GM19397 (cell line): ENCODE data around the gene S1PR3.

Experiments
- ATAC-seq: cut with Tn5 transposase; IDR thresholded peaks from one replicate; pipeline ENCODE4 v1.9.1; 2021; ENCODE audit warnings: mild to moderate bottlenecking, moderate library complexity; ENCODE audit not compliant: unreplicated experiment

S1PR3 gene

DNA sequence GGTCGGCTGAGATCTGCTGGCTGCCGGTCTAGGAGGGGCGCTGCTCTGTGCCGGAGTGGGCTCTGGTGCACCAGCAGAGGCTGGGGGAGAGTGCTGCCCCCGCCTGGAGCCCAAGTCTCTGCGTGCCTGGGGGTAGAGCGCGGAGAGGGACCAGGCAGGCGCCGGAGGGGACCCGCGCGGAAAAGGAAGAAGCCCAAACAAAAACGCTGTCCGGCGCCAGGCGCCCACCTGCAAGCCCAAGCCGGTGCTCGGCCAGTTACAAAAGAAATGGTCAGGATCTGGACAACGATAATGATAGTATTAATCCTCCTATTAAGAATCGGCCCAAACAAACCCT, 571 bp upstream of the S1PR3 start:
- ATAC-seq, result no peak

DNA sequence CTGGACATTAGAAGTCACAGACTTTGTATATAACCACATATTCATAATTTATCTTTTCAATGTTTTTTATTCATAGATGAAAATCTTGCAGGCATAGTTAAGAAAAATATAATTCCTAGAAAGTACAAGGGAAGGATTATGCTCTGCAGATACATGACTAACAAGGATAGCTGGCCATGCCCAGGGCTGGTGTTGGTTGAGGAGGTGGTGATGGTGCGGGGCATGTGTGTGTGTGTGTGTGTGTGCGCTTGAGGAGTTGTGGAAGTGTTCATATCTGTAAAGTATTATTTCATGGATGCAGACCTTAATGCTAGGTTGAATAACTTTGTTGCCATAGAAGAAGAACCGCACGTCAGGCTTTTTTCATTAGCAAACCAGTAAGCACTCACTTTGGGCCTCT, 1.3 kb downstream of the S1PR3 start:
- no peak for ATAC-seq

- ATAC-seq, result no peak
These were observed 2.1 kb downstream of the S1PR3 start for GRCh38 chr9:88993327-88993726.

DNA sequence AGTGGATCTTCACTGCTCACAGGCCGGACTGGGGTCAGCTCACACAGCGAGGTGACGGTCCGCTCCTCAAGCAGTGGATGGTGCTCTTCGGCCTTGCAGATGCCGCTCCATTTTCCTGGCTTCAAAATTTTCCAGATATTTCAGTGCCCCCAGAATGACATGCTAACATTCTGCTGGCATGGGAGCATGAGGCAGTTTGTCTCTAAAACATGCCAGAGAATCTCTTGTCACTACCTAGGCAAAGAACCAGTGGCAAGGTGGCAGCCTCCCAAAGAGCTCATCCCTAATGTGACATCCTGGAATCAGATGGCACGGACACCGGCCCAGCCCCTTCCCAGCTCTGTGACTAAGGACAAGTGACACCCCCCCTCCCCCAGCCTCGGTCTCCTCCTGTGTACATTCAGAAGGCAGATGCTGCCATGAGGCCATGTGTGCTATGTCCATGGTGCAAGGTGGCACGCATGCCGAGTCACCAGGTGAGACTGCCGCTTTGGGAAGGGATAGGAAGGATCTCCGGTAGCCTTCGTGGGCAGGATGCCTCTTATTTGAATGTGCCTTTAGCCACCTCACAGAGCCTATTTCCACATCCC, 2.7 kb downstream of the S1PR3 start:
- no peak for ATAC-seq

DNA sequence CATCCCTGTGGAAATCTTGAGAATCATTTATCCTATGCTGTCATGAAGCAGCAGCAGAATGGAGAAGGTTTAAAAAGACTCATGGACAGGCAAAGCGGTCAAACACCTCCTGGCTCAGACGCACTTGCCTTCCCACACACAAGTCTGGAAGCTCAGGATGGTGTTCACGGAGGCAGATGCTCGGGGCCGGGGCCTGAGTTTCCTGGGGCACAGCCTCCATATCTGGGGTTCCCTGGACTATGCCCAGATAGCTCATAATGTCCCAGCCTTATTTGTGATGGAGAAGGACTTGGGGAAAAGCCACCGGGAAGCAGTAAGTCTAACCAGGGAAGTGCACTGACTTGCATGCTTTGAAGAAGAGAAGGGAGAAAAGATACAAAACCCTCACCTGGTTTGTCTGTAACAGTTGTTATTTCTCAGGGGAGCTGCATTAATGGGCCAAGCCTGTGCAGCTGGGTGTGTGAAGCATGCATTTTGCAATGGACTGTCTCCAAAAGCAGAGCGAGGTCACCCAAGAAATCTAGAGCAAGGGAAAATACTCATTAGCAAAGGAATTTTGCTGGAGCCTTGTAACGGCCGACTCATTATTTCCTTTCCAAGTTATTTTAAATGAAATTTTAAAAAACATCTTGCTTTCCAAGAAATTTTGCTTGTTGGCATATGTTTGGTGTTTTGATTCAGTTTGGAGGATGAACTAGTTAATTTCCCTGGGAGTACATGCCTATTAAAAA, 3.4 kb downstream of the S1PR3 start:
- ATAC-seq, result no peak

- ATAC-seq, result no peak
These were observed 3.9 kb downstream of the S1PR3 start for GRCh38 chr9:88995200-88995577.

DNA sequence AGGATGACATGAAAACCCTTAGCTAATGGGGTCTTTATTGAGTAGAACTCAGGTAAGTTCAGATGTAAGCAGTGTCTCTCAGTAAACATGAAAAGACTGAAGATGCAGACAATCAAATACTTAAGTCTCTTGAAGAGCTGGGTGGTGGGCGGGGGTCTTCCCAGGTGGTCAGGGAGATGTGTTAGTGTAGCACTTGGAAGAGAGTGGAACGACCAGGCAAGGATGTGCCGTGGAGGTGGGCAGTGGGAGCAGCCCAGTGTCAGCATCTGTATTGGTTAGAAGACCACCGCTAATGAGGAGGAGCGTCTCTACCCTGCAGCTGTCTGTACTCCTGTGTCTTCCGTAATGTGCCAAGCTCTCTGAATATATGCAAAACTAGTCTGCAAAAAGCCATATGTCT, 4.4 kb downstream of the S1PR3 start:
- ATAC-seq, result no peak

GRCh38 chr9:88996046-88996920, 5.0 kb downstream of the S1PR3 start:
- ATAC-seq, result no peak

- ATAC-seq, result no peak
These were observed 5.6 kb downstream of the S1PR3 start for GRCh38 chr9:88996921-88997235.

DNA sequence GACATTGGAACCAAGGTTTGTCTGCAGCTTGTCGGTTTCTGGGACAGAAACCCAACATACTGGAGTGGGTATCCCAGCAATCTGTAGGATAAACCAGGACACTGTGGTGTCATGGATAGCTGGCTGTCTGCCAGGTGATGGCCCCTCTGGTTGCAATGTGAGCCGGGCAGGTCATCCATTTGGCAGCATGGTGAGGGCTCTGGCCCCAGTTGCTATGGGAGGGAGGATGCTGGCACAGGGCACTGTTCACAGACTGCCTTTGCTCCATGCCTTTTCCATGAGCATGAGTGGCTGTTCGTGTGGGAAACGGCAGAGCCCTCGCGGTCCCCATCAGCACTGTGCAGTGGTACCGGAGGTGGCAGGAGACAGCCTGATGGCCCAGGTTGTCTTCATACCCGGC, 6.4 kb downstream of the S1PR3 start:
- ATAC-seq, result no peak

- no peak for ATAC-seq
These were observed 7.2 kb downstream of the S1PR3 start for GRCh38 chr9:88998503-88998902.

DNA sequence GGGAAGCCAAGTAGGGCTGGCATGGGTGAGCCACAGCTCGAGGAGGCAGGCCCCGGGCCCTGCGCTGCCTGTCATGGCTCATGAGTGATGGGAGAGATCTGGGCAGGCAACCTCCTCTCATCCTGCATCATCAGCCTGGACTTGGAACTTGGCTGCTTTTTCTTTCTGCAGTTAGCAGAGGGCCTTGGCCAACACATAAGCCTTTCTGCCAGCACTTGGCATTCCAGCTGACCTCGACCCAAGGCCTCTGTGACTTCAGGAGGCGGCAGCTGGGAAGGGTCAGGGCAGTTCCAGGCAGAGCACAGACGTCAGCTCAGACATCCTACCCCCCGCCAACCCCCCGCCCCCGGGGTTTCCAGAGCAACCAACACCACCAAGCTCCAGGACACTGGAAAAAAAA, 7.6 kb downstream of the S1PR3 start:
- ATAC-seq, result no peak

- ATAC-seq, result no peak
These were observed 9.1 kb downstream of the S1PR3 start for GRCh38 chr9:89000371-89000781.

DNA sequence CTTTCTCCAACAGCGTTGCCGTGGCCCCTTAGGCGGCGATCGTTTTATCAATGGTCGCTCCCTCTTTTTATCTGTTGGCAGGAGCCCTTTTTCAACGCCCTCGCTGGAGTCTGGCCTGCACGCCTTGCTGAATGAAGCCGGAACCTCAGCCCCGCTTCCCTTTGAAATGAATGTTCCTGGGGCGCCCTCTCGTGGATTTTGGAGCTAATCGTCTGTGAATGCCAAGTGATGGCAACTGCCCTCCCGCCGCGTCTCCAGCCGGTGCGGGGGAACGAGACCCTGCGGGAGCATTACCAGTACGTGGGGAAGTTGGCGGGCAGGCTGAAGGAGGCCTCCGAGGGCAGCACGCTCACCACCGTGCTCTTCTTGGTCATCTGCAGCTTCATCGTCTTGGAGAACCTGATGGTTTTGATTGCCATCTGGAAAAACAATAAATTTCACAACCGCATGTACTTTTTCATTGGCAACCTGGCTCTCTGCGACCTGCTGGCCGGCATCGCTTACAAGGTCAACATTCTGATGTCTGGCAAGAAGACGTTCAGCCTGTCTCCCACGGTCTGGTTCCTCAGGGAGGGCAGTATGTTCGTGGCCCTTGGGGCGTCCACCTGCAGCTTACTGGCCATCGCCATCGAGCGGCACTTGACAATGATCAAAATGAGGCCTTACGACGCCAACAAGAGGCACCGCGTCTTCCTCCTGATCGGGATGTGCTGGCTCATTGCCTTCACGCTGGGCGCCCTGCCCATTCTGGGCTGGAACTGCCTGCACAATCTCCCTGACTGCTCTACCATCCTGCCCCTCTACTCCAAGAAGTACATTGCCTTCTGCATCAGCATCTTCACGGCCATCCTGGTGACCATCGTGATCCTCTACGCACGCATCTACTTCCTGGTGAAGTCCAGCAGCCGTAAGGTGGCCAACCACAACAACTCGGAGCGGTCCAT, 10.0 kb downstream of the S1PR3 start:
- peak; percentile 70 for ATAC-seq

GRCh38 chr9:89001917-89002540, 10.8 kb downstream of the S1PR3 start:
- no peak for ATAC-seq

GRCh38 chr9:89002987-89003386, 11.7 kb downstream of the S1PR3 start:
- ATAC-seq, result no peak

- no peak for ATAC-seq
These were observed 14.1 kb downstream of the S1PR3 start for GRCh38 chr9:89005323-89005722.

GRCh38 chr9:89006267-89006666, 15.0 kb downstream of the S1PR3 start:
- ATAC-seq, result no peak

DNA sequence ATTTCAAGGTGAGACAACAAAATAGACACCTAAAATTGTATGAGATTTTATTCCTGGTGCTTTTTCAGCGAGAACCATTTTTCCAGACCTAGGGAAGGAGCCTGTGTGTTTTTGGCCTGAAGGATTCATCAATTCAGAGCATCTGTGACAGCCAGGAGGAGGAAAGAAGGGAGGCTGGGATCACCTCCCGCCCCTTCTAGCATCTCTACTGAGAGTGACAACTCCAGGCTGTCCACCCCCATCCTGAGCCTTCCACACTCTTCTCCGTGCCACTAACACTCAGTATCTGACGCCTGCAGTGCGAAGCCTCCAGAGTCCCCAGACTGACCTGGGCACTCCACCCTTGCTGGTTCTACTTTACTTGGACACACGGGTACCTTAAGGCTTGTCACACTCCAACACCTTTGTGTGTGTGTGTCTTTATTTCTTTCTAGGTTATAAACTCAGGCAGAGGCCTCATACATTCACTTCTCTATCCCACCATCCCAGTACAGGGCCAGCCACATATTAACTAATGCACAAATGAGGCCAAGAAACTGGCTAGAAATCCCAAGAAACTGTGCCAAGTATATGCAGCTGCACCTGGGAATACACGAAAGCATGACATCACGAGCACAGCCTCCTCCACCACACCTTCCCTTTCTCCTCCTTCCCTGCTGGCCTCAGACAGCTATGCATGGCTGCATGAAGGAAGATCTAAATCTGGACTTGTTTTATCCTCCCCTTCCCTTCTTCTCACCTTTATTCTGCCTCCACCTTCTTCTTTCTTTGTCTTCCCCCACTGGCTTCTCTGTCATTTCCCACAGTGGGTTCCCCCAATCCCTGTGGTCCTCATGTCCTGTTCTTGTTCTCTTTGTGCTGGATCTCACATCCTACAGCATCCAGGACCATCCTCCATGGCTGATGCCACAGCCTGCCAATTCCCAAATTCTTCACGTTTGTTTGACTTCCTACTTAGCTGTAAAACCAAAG, 16.0 kb downstream of the S1PR3 start:
- ATAC-seq, result no peak
